ENCODE results near the gene AOAH. TPM values are rescaled to one million over a fixed set of nuclear protein-coding genes. Genes with fewer than 3 reads are reported as not detected.
"Not testable (repeated sequence)": the region's sequence is repeated elsewhere in the genome, so short reads cannot be mapped to it uniquely, and the experiment has no call there.

Gene AOAH
- total RNA-seq, 1 donor from 2014 or later, result not detected

GRCh38 chr7:36506820-36507219 lies 217.5 kb downstream of the AOAH start:
- Mint-ChIP-seq H3K27me3 (ENCODE audit: low read depth) (no peaks in the 10 kb centered on the region), H3K4me3 (no peak overlapping the region), H3K9me3 (peaks cover 5% of the 10 kb centered on the region), H3K27ac (ENCODE audit: unreplicated experiment) (no peak overlapping the region), H3K4me1 (no peaks in the 10 kb centered on the region), H3K36me3 (ENCODE audit: low read depth) (no peaks in the 10 kb centered on the region)
- no peak for DNase-seq (ENCODE audit: low read depth, low spot score)
- no peak for TF ChIP-seq CTCF (conservative IDR thresholded peaks at IDR 0.05)

GRCh38 chr7:36506130-36506798 lies 218.0 kb downstream of the AOAH start:
- no peak for TF ChIP-seq CTCF (conservative IDR thresholded peaks at IDR 0.05)
- DNase-seq (ENCODE audit: low read depth, low spot score), result no peak
- Mint-ChIP-seq H3K9me3 (peaks cover 5% of the 10 kb centered on the region), H3K27me3 (ENCODE audit: low read depth) (no peaks in the 10 kb centered on the region), H3K36me3 (ENCODE audit: low read depth) (no peaks in the 10 kb centered on the region), H3K4me3 (no peak overlapping the region), H3K4me1 (no peaks in the 10 kb centered on the region), H3K27ac (ENCODE audit: unreplicated experiment) (no peak overlapping the region)

- H3K27me3 Mint-ChIP-seq (ENCODE audit: low read depth), result not testable (repeated sequence)
Observed at GRCh38 chr7:36504617-36505016, 219.7 kb downstream of the AOAH start.

GRCh38 chr7:36504216-36504615 lies 220.1 kb downstream of the AOAH start:
- not testable (repeated sequence) for H3K27me3 Mint-ChIP-seq (ENCODE audit: low read depth); H3K4me3 Mint-ChIP-seq; H3K9me3 Mint-ChIP-seq; DNase-seq (ENCODE audit: low read depth, low spot score); H3K36me3 Mint-ChIP-seq (ENCODE audit: low read depth); H3K27ac Mint-ChIP-seq (ENCODE audit: unreplicated experiment); H3K4me1 Mint-ChIP-seq

More at GRCh38 chr7:36504617-36505016, 219.7 kb downstream of the AOAH start:
- H3K9me3 Mint-ChIP-seq; H3K4me1 Mint-ChIP-seq; H3K4me3 Mint-ChIP-seq; H3K36me3 Mint-ChIP-seq (ENCODE audit: low read depth); H3K27ac Mint-ChIP-seq (ENCODE audit: unreplicated experiment); DNase-seq (ENCODE audit: low read depth, low spot score): not testable (repeated sequence)

- Mint-ChIP-seq H3K36me3 (ENCODE audit: low read depth) (no peaks in the 10 kb centered on the region), H3K4me3 (no peak overlapping the region), H3K27me3 (ENCODE audit: low read depth) (no peaks in the 10 kb centered on the region), H3K9me3 (peaks cover 3% of the 10 kb centered on the region), H3K4me1 (no peaks in the 10 kb centered on the region), H3K27ac (ENCODE audit: unreplicated experiment) (no peak overlapping the region)
- no peak for TF ChIP-seq CTCF (conservative IDR thresholded peaks at IDR 0.05)
- DNase-seq (ENCODE audit: low read depth, low spot score), result no peak
Observed at GRCh38 chr7:36497775-36498174, 226.5 kb downstream of the AOAH start.

- not testable (repeated sequence) for DNase-seq (ENCODE audit: low read depth, low spot score); H3K36me3 Mint-ChIP-seq (ENCODE audit: low read depth); H3K27ac Mint-ChIP-seq (ENCODE audit: unreplicated experiment); H3K27me3 Mint-ChIP-seq (ENCODE audit: low read depth); H3K4me3 Mint-ChIP-seq; H3K4me1 Mint-ChIP-seq; H3K9me3 Mint-ChIP-seq
Observed at GRCh38 chr7:36497176-36497575, 227.1 kb downstream of the AOAH start.

GRCh38 chr7:36496576-36496975 lies 227.7 kb downstream of the AOAH start:
- no peak for TF ChIP-seq CTCF (conservative IDR thresholded peaks at IDR 0.05)
- no peaks in the 10 kb centered on the region for H3K4me1 Mint-ChIP-seq
- no peaks in the 10 kb centered on the region for H3K27me3 Mint-ChIP-seq (ENCODE audit: low read depth)
- no peak for DNase-seq (ENCODE audit: low read depth, low spot score)
- no peak overlapping the region for H3K4me3 Mint-ChIP-seq
- H3K36me3 Mint-ChIP-seq (ENCODE audit: low read depth), result no peaks in the 10 kb centered on the region
- H3K27ac Mint-ChIP-seq (ENCODE audit: unreplicated experiment), result no peak overlapping the region
- no peaks in the 10 kb centered on the region for H3K9me3 Mint-ChIP-seq
